SU-DHL-6 (cell line): ENCODE data around the gene CACNG8.

Source experiments
- EZH2phosphoT487 ChIP-seq: fragments of 200-600 bp; sonication (generic), shearing (Covaris generic); conservative IDR thresholded peaks from 2 replicates; pipeline ENCODE4 v1.6.1; 2018; ENCODE audit warnings: mild to moderate bottlenecking, antibody characterized with exemption, low read length, moderate library complexity, mixed read lengths
- TF ChIP-seq, protein P1 (sequence below): fragments of 200-600 bp; sonication (generic); IDR thresholded peaks from one replicate; pipeline ENCODE4 v1.5.1; 2017; ENCODE audit warnings: antibody characterized with exemption, mild to moderate bottlenecking, low read length, moderate library complexity; ENCODE audit not compliant: insufficient read depth, poor library complexity, severe bottlenecking

DNA sequence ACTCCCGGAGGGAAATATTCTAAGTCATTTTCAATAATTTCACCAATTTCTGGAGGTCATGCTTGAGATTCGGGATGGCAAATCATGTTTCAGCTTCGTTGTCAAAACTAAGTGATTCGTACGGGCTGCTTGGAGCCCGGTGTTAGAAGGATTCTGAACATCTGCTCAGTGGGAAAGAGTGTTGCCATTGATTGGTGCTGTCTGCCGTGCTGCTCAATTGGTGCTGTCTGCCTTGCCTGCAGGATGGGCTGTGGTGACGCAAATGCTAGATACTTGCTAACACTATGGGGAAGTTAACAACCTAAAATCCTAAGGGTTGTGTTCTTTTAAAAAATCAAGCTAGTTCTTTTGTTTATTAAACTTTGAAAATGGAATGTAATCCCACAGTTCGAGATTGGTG is 17.3 kb upstream of the CACNG8 start:
- TF ChIP-seq, protein P1, sequence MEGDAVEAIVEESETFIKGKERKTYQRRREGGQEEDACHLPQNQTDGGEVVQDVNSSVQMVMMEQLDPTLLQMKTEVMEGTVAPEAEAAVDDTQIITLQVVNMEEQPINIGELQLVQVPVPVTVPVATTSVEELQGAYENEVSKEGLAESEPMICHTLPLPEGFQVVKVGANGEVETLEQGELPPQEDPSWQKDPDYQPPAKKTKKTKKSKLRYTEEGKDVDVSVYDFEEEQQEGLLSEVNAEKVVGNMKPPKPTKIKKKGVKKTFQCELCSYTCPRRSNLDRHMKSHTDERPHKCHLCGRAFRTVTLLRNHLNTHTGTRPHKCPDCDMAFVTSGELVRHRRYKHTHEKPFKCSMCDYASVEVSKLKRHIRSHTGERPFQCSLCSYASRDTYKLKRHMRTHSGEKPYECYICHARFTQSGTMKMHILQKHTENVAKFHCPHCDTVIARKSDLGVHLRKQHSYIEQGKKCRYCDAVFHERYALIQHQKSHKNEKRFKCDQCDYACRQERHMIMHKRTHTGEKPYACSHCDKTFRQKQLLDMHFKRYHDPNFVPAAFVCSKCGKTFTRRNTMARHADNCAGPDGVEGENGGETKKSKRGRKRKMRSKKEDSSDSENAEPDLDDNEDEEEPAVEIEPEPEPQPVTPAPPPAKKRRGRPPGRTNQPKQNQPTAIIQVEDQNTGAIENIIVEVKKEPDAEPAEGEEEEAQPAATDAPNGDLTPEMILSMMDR: no peak
- no peak for TF ChIP-seq EZH2phosphoT487
